ENCODE data around the gene VEGFB. TPM values are rescaled to one million over a fixed set of nuclear protein-coding genes. Genes with fewer than 3 reads are reported as not detected.

The VEGFB gene
- polyA plus RNA-seq, 2 of the 4 experiments (the other 2 are of a cell fraction): 6.8 to 26.5 TPM

GRCh38 chr11:64261556-64262080, 27.2 kb downstream of the VEGFB start:
- no peak for FAIRE-seq
- ChIA-PET CTCF (interaction anchor here (13.4 to 16.0 kb wide), 2 partner anchors 14 to 41 kb away, joined by 220 read pairs; partner anchors contain the start of genes CATSPERZ, ESRRA, PLCB3 and PPP1R14B), POLR2A (no interaction called here)
- no peak for ATAC-seq
- Histone ChIP-seq H3K4me2 (no peak overlapping the region), H3K4me1 (peaks cover 2% of the 10 kb centered on the region; the same call in 1 of the 3 replicates), H3K9me3 (no peaks in the 10 kb centered on the region), H3K27ac (no peak overlapping the region), H3K4me3 (no peak overlapping the region)
- 93% methylated on average over 13 of the region's 18 CpGs for WGBS (ENCODE audit: missing lambda C conversion rate)
- TF ChIP-seq FOXS1 (CRISPR knock-in tag; IDR thresholded peaks at IDR 0.05) (no peak), E2F6 (IDR thresholded peaks at IDR 0.05; ENCODE audit: borderline replicate concordance, low read depth) (no peak), EHF (CRISPR knock-in tag; IDR thresholded peaks at IDR 0.05) (no peak), ZFP36 (IDR thresholded peaks at IDR 0.05; ENCODE audit: borderline replicate concordance, partially characterized antibody) (no peak), RAD21 (conservative IDR thresholded peaks at IDR 0.05 in 1 of 2, IDR thresholded peaks at IDR 0.05 in 1 of 2) (no peak), MAX (IDR thresholded peaks at IDR 0.05) (no peak), RNF2 (IDR thresholded peaks at IDR 0.05; ENCODE audit: borderline replicate concordance, low read depth) (no peak), SMC3 (IDR thresholded peaks at IDR 0.05) (no peak), TP53 (CRISPR knock-in tag; IDR thresholded peaks at IDR 0.05) (no peak), KDM5A (IDR thresholded peaks at IDR 0.05) (no peak), CBX2 (IDR thresholded peaks at IDR 0.05; ENCODE audit: borderline replicate concordance, low read depth) (no peak), TFCP2L1 (CRISPR knock-in tag; IDR thresholded peaks at IDR 0.05) (no peak), RCOR1 (IDR thresholded peaks at IDR 0.05; ENCODE audit: low read depth, low read length) (no peak)
- no peak for DNase-seq (ENCODE audit: low read depth in 1 of 2, low spot score in 1 of 2)

- DNase-seq (ENCODE audit: low read depth in 1 of 2, low spot score in 1 of 2): no peak
- WGBS (ENCODE audit: missing lambda C conversion rate): 94% methylated on average over 32 of the region's 42 CpGs
- no peaks in the 10 kb centered on the region for H3K4me1 ChIP-seq
- ChIA-PET CTCF (interaction anchor here (0.9 to 16.0 kb wide), 5 partner anchors 9 to 57 kb away, joined by 3 to 220 read pairs (median 4); partner anchors contain the start of genes CATSPERZ, ESRRA, PLCB3 and PPP1R14B), POLR2A (interaction anchor here (1.7 kb wide), 1 partner anchor 42 kb away, joined by 6 read pairs; no protein-coding TSS in a partner anchor)
- no peak overlapping the region for H3K27ac ChIP-seq
- TF ChIP-seq NR3C1 (IDR thresholded peaks at IDR 0.05) (no peak), SREBF2 (IDR thresholded peaks at IDR 0.05) (no peak), E2F6 (IDR thresholded peaks at IDR 0.05; ENCODE audit: borderline replicate concordance, low read depth) (no peak), CHD2 (IDR thresholded peaks at IDR 0.05; ENCODE audit: low read length, partially characterized antibody) (no peak), JUN (IDR thresholded peaks at IDR 0.05) (no peak), RFX5 (IDR thresholded peaks at IDR 0.05) (no peak), MYC (IDR thresholded peaks at IDR 0.05; ENCODE audit: borderline replicate concordance, low read length) (no peak), EHF (CRISPR knock-in tag; IDR thresholded peaks at IDR 0.05) (no peak), EHMT2 (IDR thresholded peaks at IDR 0.05; ENCODE audit: low read depth) (no peak), ZFP36 (IDR thresholded peaks at IDR 0.05; ENCODE audit: borderline replicate concordance, partially characterized antibody) (no peak), HDAC2 (IDR thresholded peaks at IDR 0.05) (no peak), CHD4 (IDR thresholded peaks at IDR 0.05; ENCODE audit: borderline replicate concordance) (no peak)
- TF ChIP-seq, protein P1, sequence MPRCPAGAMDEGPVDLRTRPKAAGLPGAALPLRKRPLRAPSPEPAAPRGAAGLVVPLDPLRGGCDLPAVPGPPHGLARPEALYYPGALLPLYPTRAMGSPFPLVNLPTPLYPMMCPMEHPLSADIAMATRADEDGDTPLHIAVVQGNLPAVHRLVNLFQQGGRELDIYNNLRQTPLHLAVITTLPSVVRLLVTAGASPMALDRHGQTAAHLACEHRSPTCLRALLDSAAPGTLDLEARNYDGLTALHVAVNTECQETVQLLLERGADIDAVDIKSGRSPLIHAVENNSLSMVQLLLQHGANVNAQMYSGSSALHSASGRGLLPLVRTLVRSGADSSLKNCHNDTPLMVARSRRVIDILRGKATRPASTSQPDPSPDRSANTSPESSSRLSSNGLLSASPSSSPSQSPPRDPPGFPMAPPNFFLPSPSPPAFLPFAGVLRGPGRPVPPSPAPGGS (IDR thresholded peaks at IDR 0.05): no peak
- TF ChIP-seq, protein P2, sequence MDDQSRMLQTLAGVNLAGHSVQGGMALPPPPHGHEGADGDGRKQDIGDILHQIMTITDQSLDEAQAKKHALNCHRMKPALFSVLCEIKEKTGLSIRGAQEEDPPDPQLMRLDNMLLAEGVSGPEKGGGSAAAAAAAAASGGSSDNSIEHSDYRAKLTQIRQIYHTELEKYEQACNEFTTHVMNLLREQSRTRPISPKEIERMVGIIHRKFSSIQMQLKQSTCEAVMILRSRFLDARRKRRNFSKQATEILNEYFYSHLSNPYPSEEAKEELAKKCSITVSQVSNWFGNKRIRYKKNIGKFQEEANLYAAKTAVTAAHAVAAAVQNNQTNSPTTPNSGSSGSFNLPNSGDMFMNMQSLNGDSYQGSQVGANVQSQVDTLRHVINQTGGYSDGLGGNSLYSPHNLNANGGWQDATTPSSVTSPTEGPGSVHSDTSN (IDR thresholded peaks at IDR 0.05): no peak
- TF ChIP-seq, protein P3, sequence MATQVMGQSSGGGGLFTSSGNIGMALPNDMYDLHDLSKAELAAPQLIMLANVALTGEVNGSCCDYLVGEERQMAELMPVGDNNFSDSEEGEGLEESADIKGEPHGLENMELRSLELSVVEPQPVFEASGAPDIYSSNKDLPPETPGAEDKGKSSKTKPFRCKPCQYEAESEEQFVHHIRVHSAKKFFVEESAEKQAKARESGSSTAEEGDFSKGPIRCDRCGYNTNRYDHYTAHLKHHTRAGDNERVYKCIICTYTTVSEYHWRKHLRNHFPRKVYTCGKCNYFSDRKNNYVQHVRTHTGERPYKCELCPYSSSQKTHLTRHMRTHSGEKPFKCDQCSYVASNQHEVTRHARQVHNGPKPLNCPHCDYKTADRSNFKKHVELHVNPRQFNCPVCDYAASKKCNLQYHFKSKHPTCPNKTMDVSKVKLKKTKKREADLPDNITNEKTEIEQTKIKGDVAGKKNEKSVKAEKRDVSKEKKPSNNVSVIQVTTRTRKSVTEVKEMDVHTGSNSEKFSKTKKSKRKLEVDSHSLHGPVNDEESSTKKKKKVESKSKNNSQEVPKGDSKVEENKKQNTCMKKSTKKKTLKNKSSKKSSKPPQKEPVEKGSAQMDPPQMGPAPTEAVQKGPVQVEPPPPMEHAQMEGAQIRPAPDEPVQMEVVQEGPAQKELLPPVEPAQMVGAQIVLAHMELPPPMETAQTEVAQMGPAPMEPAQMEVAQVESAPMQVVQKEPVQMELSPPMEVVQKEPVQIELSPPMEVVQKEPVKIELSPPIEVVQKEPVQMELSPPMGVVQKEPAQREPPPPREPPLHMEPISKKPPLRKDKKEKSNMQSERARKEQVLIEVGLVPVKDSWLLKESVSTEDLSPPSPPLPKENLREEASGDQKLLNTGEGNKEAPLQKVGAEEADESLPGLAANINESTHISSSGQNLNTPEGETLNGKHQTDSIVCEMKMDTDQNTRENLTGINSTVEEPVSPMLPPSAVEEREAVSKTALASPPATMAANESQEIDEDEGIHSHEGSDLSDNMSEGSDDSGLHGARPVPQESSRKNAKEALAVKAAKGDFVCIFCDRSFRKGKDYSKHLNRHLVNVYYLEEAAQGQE (IDR thresholded peaks at IDR 0.05): no peak
- no peak for FAIRE-seq
- no peak overlapping the region for H3K4me3 ChIP-seq
- H3K9me3 ChIP-seq: no peaks in the 10 kb centered on the region
- ATAC-seq: no peak
- no peak overlapping the region for H3K4me2 ChIP-seq
Observed at GRCh38 chr11:64262271-64263002, 28.1 kb downstream of the VEGFB start.

All from A549 (cell line).